GM12878 (cell line): ENCODE measurements around the gene SLC25A20.

ENCODE experiments used
- CTCF ChIP-seq, 3 experiments: IDR thresholded peaks in 2 of 3; conservative IDR thresholded peaks in 1 of 3; 2 replicates each; pipeline ENCODE4 v1.5.1; 2011; ENCODE audit warnings: low read depth in 3 of 3, low read length in 3 of 3, mild to moderate bottlenecking in 3 of 3, control low read depth in 2 of 3, moderate library complexity in 2 of 3, inconsistent platforms in 1 of 3, mixed read lengths in 1 of 3; ENCODE audit not compliant: control insufficient read depth in 2 of 3, insufficient read depth in 1 of 3; ENCODE audit errors: extremely low read depth in 1 of 3
- HSF1 ChIP-seq: fragments of 150-350 bp; IDR thresholded peaks from 2 replicates; pipeline ENCODE4 v1.6.1; 2014; ENCODE audit warnings: mild to moderate bottlenecking, low read depth, low read length
- POLR2A ChIP-seq: IDR thresholded peaks from 2 replicates; pipeline ENCODE4 v1.6.1; 2011; ENCODE audit warnings: low read depth, mild to moderate bottlenecking, low read length
- ZNF274 ChIP-seq: IDR thresholded peaks from one replicate; pipeline ENCODE4 v1.8.0; 2011; ENCODE audit not compliant: insufficient read length, insufficient read depth

GRCh38 chr3:48863122-48863521 is 35.6 kb downstream of the SLC25A20 start:
- TF ChIP-seq CTCF (IDR thresholded peaks at IDR 0.05 in 2 of 3, conservative IDR thresholded peaks at IDR 0.05 in 1 of 3; ENCODE audit: control insufficient read depth in 2 of 3, extremely low read depth in 1 of 3, insufficient read depth in 1 of 3, low read depth in 3 of 3, low read length in 3 of 3) (no peak), HSF1 (no peak), ZNF274 (no peak), POLR2A (no peak)
